Mucosa of gallbladder (tissue), 1 donor: ENCODE results near the gene GRHL3. TPM values are rescaled to one million over a fixed set of nuclear protein-coding genes. Genes with fewer than 3 reads are reported as not detected.

Experiments used
- DNase-seq: peaks from one replicate; pipeline ENCODE4 v3.0.0-alpha.2; 2020; ENCODE audit warnings: low spot score
- total RNA-seq: library from RNA; stranded (reverse); gene quantifications from one replicate; pipeline ENCODE4 v1.2.1, GENCODE V29; 2021
- donor health status: DM: no; HTN: no; CAD: no.

GRHL3 gene
- total RNA-seq, 1 donor from 2014 or later, result 1.4 TPM

DNA sequence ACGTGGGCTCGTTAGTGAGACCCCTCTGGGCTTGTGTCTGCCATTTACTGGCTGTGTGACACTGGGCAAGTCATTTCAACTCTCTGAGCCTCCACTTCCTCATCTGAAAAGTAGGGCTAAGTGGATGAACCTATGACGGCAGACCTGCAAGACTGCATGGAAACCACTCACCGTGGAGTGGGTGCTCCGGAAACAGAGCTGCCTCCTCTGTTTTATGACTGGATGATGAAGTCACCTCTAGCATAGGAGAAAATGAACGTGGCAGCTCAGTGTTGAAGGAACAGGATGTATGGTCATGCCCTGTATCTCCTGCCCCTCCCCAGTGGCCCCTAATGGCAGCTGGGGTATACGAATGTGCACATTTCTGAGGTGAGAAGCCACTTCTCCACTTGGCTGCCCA, 53.9 kb downstream of the GRHL3 start:
- DNase-seq, result no peak

DNA sequence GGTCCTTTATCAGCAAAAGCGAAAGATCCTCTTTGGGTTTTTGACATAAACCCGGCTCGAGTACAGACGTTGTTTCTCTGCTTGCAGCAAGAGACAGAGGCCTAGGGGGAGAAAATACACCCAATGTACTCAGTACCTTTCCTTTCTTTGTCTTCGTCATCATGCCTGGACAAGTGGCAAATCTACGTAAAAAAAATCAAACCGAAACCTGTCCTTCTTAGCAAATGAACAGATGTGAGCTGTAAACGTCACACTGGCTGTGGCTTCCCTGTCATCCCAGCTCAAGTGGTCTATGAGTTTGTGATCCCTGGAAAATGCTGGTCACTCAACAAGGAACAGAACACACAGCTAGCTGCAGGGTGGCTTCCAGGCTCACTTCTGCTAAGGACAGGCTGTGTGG, 54.6 kb downstream of the GRHL3 start:
- no peak for DNase-seq

DNA sequence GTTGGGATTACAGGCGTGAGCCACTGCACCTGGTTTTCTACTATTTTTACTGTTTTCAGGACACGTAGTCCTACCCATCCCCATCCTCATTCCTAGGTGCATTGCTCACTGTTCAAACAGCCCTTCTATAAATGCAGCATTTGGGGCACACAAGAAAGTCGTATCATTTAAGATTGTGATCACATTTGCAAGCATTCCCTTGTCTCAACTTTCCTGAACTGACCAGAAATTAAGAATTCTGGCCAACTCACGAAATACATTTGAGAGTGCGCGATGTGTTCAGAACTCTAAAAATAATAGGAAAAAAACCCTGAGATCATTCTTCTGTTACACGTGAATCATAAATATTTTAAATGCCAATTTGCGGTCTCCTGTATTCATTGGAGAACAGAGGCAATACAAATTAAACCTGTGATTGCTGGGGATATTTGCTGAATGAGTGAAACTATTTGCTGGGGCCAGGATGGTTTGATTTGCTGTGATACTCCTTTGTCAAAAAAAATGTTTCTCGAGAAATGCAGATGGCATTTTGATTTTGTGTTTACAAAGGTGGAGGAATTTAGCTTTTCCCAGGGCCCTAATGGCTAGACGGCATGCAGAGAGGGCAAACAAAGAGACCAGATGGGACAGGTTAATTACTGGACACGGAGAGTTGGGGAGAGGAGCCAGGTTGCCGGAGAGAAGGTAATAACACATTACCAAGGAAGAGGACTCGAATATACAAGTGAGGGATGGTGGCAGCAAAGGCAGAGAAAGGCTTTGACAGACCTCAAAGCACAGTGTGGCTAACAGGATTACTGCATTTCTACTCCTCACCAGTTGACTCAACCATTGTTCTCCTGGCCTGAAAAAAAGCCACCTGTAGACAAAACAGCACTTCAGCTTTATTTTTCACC, 56.0 kb downstream of the GRHL3 start:
- DNase-seq, result no peak

DNA sequence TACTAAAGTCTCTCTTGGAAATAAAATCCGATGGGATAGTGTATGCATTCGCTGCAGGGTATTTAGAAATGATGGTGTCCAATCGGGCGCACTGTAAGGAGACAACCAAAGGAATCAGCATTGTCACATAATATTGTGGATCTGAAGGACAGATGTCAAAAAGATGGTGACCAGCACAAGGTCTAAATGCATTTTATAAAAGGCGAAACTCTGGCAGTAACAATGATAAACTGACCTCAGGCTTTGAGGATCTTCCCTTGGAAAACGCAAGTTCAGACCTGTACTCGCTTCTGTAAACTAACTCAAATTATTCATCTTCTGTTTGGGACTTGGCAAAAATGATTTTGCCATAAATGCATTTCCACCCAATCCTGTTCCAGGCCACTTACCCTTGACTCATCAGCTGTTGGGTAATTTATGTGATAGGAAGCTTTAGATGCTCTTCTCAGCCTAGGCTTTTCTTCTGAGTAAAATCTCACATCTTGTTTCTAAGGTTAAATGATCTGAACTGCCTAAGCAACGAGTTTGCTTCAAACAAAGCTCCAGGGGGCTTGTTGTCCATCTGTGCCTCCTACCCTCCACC, 60.7 kb downstream of the GRHL3 start:
- DNase-seq, result no peak

DNA sequence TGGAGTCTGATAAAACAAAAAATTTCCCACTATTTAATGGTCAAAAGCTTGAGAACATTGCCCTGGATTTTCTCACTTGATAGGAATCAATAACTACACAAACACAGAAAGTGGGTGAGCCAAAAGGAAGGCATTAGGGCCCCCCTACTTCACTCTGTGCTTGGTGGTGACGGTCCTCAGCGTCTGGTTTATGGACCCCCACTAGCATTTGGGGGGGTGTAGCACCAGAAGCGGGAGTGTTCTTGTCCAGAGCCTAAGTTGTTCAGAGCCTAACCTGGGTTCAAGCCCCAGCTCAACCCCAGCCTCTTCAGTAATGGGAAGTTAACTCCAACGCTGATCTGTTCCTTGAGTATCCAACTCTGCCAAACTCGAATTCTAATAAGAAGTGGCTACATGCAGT, 61.4 kb downstream of the GRHL3 start:
- DNase-seq, result peak; percentile 5

DNA sequence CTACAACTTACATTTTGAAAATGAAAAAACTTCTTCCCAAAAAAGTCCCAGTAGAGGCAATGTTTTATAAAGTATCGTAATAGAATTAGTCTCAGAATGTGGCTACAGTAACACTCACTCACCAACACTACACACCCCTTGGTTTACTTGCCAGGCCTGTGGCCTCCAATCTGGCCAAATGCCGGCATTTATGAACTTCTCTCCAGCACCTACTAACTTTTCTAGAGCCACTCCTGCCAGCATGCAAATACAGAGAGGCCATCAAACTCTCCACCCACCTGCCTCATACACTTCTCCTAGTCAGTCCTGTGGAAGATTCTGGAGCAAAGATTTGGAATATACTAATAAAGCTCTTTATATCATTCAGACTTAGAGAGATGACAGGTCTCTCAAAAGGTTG, 62.1 kb downstream of the GRHL3 start:
- peak; percentile 8 for DNase-seq

DNA sequence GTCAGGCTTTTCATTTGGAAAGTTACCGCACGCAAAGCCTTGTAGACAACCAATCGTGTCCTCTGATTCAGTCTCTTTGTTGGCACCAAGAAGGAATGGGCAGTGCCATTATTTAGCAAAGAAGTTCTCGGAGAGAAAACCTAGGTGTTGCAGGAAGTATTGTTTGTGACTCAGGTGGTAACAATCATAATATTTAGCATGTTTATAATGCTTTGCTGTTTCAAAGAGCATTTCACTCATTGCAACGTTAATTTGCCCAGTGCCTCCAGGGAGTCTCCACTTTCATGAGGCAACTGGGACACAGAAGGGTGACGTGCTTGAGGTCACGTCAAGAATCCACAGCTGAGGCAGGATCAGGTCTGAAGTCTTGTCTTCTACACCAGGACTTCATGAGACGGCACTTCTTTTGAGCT, 63.0 kb downstream of the GRHL3 start:
- DNase-seq, result peak; percentile 1

DNA sequence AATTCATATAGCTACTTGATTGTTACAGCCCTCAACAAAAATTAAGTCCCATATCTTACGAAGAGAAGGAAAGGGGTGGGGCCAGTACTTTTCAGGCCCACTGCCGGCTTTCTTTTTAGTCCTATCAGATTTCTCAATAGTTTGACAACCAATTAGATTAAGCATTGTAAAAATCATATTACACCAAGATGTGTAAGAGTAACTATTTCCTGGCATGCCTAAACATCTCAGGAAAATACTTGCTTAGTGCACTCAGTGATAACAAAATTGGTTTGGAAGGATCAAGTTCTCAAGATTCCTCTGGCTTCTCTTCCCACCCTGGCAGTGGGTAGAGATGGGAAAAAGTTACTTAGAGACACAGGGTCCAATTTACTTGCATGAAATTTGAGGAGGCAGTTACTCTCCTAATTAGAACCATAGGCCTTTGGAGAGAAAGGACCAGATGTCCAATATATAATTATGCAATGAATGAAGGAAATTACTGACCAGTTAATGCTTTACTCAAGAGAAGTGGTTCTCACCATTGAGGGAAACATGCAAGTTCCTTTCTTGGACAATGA, 64.3 kb downstream of the GRHL3 start:
- peak; percentile 0 for DNase-seq

DNA sequence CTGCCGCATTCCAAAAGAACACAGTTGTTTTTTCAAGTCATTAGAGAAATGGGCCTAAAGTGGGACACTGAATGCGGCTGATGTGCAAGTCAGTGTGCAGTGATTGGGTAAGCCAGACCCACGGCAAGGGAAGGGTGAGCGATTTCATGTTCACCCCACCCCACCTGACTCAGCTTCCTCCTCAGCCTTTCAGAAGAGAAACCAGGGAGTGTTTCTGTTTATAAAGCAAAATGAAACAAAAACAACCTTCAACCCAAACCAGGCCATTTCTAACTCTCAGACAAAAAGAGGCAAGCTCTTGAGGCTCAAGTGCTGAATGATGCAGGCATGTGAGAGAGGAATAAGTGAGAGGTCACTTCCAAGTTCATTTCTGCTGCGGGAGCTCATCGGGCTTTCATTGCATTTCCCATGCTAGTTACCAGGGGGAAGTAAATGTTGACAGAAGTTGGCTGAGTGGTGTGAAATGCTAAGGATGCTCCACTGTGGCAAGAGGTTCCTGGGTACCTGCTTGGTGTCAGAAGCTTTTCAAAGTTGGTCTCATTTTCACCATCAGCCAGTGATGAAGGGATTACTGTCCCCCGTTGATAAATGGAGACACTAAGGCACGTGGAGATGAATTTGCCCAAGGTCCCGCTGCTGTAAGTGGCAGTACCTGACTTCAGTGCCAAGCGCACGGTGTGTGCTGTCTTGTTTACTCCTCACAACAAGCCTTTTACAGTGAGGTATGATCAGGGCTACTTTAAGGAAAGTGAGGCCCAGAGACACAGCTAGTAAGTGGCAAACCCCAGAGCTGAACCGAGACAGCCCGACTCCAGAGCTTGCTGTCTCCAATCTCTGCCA, 65.3 kb downstream of the GRHL3 start:
- peak; percentile 10 for DNase-seq

DNA sequence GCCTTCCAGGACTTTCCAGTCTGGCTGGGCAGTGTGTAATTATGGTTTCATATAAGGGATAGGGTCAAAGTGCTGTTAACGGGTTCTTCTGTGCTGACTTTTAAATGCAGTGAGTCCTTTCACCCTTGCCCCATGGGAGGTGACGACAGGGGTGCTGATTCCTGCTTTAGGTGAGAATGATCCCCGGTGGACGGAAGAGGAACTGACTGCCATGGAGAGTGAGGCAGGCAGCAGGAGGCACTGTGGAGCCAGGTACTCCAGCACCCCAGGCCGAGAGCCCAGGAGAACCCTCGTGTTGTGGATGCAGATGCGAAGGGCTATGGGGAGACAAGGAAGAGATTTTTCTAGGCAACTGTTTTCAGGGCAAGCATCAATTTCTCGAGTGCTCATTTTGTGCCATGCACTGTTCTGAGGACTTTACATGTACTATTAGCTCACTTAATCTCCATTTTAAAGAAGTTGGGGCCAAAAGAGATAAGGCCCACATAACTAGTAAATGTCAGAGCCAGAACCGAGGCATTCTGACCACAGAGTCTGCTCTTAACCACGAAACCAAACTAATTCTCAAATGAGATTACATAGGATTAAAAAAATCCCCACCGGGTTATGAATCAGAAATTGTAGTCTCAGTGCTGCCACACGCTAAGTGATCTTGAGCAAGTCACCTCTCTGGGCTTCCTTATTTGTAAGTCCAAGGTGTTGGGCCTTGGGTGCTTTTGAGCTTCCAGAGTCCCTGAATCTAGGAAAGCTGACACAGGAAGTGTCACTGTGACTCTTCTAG, 66.2 kb downstream of the GRHL3 start:
- peak; percentile 8 for DNase-seq

DNA sequence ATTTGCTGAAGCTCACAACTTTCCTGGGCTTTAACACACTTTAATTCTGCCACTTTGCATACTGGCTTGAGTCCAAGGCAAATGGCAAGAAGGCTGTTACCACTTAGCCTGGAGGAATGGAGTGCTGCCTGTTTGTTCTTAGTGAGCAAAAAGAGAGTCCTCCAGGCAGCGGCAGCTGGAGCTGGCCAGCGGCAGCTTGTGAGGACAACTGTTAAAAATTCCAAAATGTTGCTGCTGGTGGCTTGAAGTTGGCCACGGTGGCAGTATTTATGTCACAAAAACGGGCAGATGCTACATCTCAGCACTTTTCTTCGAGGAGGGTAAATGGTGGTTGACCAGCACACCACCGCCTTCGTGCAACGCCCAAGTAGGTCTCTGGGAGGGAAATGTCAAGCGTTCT, 67.1 kb downstream of the GRHL3 start:
- no peak for DNase-seq

DNA sequence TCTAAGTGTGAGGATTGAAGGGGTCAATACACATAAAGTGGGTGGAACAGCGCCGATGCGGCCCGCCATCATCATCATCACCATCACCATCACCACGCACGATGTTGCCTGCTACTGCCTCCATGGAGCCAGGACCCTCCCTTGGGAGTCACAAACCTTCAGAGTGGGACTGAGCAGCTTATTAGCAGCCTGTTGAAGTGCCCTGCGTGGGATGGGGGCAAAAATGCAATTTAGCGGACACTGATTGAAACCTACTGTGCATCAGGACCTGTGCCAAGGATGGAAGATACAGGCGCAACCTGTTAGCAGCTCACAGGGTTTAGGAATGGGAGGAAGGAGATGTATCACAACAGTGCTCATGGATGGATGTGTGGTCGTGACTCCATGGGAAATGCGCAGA, 67.8 kb downstream of the GRHL3 start:
- no peak for DNase-seq

DNA sequence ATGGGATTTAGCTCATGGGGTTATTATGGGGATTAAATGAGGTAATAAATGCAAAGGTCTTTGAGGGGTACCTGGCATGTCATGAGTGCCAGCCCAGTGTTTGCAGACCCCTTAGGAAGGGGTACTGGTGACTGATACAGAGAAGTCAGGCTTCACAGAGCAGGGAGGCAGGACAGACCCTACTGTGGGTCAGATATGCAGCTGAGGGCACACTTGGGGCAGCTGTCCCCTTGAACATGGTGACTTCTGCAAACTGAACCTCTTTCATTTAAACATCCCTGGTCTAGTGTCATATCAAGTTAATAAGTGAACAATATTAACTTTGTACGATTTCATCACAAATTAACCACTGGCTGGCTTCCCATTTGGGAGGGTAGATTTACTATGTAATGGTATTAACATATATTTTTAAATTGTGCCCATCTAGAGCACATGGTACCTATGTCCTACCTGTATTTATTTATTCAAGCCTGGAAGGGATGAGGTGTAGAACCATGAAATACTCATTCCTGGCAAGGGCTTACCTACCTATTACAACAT, 68.5 kb downstream of the GRHL3 start:
- no peak for DNase-seq

DNA sequence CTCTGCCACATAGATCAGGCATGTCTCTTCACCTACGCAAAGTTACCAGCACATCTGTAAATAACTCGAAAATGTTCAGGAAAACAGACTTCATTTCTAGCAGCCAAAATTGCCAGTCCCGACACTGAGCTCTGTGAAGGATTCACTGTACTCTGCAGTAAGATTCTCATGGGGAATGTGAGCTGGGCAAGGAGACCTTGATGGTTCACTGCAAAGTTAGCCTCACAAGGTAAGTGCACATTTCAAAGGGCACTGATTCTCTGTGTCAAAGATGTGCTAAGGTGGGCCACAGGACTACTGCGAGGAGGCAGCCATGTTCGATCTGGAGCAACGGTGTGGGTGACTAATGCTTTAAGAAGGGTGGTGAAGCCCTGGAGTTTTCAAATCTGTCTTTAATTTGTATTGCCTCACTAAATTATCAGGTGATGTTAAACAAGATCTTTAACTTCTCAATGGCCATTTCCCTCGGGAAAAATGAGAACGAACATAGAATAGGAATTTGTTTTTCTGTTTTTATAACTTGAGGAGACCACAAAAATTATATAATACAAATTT, 69.3 kb downstream of the GRHL3 start:
- no peak for DNase-seq

DNA sequence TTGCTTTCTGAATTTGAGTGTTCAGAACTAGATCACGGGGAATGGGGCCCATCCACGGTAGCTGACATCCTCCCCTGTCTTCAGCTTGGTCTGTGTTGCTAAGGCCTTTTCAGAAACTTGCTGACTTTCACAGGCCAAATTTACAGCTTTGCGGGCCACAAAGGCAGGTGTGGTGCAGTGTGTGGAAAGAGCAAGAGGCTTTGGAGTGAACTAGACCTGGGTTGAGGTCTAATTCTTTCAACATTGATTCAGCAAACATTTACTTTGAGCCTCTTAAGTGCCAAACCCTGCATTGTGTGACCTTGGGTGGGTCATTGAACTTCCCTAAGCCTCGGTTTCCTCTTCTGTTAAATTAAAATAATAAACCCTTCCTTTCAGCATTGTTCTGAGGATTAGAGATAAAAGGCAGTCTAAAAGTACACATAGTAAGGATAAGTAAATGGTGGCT, 70.1 kb downstream of the GRHL3 start:
- DNase-seq, result peak; percentile 56

DNA sequence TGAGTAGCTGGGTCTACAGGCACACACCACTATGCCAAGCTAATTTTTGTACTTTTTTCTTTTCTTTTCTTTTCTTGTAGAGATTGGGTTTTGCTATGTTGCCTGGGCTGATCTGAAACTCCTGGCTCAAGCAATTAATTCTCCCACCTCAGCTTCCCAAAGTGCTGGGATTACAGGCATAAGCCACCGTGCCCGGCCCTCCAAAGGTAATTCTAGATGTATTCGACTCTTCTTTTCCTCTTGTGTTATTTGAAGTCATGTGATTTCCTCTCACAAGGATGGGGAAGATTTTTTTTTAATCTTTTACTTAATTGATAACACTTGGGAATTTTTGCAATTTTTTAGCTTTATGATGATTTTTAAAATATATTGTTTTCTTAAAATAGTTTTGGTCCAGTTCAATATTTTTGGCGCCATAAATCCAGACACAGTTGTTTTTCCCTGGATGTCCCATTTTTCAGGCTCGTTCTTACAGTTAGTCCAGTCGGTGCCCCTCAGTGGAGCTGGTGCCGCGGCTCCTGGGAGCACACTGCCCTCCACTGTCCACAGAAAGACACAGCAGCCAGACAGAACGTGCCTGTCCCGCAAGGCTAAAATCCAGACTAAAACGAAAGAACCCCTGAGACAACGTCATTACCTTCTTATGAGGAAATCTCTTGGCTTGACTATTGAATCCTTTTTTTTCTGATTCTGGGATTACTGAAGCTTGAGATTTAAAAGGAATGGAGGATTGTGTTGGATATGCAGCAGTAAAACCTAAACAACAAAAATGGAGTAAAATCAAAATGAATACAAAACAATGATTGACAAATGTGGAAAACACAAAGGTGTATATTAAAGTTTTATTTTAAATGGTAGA, 72.0 kb downstream of the GRHL3 start:
- DNase-seq, result peak; percentile 75

DNA sequence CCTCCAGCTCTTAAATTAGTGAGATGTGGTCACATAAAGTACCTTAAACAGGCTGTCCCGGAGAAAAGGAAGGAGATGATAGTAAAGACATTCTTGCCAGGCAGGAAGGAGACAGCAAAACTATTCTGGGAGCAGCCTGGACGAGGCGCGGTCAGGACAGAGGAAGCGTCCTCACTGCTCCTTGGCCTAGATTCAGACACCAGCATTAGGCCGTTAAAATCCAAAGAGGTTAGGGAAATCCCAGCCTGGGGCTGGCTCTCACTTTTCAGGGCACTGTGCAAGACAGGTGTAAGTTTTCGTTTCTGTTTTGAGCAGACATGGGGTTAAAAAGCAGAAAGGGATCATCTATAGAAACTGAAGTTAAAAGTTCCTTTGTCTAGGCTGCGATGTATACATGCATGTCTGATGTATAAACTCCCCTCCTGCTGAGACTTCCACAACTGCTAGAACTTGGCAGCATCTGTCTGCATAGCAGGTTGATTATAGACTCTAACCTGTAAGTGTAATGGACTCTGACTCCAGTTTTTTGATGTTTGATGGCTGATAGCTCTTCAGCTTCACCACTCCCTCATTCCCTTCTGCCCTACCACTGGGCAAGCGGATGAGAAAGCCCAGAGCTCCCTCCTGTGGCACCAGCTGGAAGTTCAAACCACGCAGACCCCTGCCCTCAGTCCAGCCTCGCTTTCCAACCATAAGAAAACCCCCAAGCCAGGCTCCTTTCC, 72.9 kb downstream of the GRHL3 start:
- peak; percentile 62 for DNase-seq

DNA sequence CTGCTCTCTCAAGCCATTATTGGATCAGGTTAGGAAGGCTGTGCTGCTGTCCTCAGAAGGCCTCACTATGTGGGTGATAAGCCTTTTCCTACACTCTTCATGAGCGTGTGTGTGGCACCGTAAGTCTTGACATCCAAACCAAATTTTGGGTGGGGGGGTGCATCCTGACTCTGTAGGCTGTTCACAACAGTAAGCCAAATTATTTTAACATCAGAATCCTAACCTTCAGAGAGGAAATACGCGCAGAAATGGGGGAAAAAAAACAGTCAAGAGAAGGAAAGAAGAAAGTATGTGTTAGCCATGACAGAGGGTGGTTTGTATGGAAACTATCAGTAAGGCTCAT, 73.4 kb downstream of the GRHL3 start:
- DNase-seq, result no peak

DNA sequence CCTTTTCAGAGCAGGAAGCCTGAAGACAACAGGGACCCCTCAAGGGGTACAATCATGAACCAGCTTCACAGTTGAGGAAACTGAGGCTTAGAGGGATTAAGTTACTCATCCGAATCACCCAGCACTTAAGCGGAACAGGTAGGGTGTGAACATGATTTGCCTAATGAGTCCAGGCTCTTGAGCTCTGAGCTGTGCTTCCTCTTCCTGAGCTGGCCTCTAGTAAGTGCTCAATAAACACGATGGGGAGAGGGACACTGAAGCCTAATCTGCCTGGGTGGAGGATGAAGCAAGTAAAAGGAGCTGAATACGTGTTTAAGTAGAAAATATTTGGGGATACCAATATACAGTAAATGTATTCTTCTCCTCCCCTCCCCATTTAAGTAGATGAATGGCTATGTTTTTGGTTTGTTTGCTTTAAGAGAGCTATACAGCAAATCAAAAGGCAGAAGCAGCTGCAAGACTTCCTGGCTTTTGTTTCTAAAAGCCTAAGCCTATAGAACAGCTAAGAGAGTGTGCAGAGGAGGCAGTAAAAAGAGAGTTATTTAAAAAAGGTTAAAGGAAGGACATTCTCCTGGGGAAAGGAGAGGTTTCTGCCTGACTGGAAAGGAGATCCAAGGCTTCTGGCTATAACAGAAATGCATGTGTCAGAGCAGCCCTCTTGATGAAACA, 74.0 kb downstream of the GRHL3 start:
- no peak for DNase-seq
